Central memory CD4-positive, alpha-beta T cell (primary cell): ENCODE data around the gene ACSS1.

Experiments
- DNase-seq: peaks from one replicate; pipeline ENCODE4 v3.0.0; 2022

The ACSS1 gene

GRCh38 chr20:24992487-24993205 is 65.3 kb downstream of the ACSS1 start, which contains the start of gene APMAP:
TSS of gene APMAP (minus strand) at chr20:24992751. CDS start at chr20:24992688, 63 bp downstream.
- DNase-seq: peak; percentile 93

GRCh38 chr20:24991897-24992486 is 65.9 kb downstream of the ACSS1 start:
- no peak for DNase-seq

GRCh38 chr20:24990810-24991252 is 67.1 kb downstream of the ACSS1 start:
- DNase-seq: no peak

- no peak for DNase-seq
These were observed 68.8 kb downstream of the ACSS1 start for GRCh38 chr20:24989162-24989561.

- no peak for DNase-seq
These were observed 69.8 kb downstream of the ACSS1 start for GRCh38 chr20:24987873-24988835.

- no peak for DNase-seq
These were observed 70.7 kb downstream of the ACSS1 start for GRCh38 chr20:24987244-24987643.

GRCh38 chr20:24986436-24987015 is 71.4 kb downstream of the ACSS1 start:
- no peak for DNase-seq

- no peak for DNase-seq
These were observed 72.1 kb downstream of the ACSS1 start for GRCh38 chr20:24985802-24986201.

GRCh38 chr20:24984961-24985640 is 72.8 kb downstream of the ACSS1 start:
- no peak for DNase-seq

GRCh38 chr20:24983896-24984295 is 74.0 kb downstream of the ACSS1 start:
- DNase-seq: no peak

- DNase-seq: no peak
These were observed 76.1 kb downstream of the ACSS1 start for GRCh38 chr20:24981790-24982189.

GRCh38 chr20:24981282-24981681 is 76.7 kb downstream of the ACSS1 start:
- no peak for DNase-seq

- no peak for DNase-seq
These were observed 77.5 kb downstream of the ACSS1 start for GRCh38 chr20:24980291-24981053.

GRCh38 chr20:24979036-24979960 is 78.6 kb downstream of the ACSS1 start:
- no peak for DNase-seq

GRCh38 chr20:24978513-24978912 is 79.4 kb downstream of the ACSS1 start:
- DNase-seq: no peak

GRCh38 chr20:24977797-24978196 is 80.1 kb downstream of the ACSS1 start:
- DNase-seq: no peak

GRCh38 chr20:24977336-24977735 is 80.6 kb downstream of the ACSS1 start:
- no peak for DNase-seq

GRCh38 chr20:24972341-24972740 is 85.6 kb downstream of the ACSS1 start:
- DNase-seq: no peak

GRCh38 chr20:24971376-24972101 is 86.4 kb downstream of the ACSS1 start:
- no peak for DNase-seq

- no peak for DNase-seq
These were observed 87.2 kb downstream of the ACSS1 start for GRCh38 chr20:24970754-24971153.
